B cell (primary cell): Measurements from ENCODE around the gene HOMER2.

ENCODE experiments used
- CTCF ChIP-seq: fragments of 200-600 bp; IDR thresholded peaks from one replicate; pipeline ENCODE4 v1.8.0; 2022; ENCODE audit warnings: antibody characterized with exemption, mild to moderate bottlenecking
- EZH2 ChIP-seq: IDR thresholded peaks from 2 replicates; pipeline ENCODE4 v1.6.1; 2012; ENCODE audit warnings: borderline replicate concordance, low read depth, mild to moderate bottlenecking, moderate library complexity, low read length; ENCODE audit not compliant: insufficient read depth, poor library complexity, severe bottlenecking

GRCh38 chr15:82895983-82896382 is 56.5 kb downstream of the HOMER2 start:
- no peak for TF ChIP-seq CTCF
- TF ChIP-seq EZH2 = no peak
